GM23338 (cell line): ENCODE results near the gene RND3. TPM values are rescaled to one million over a fixed set of nuclear protein-coding genes. Genes with fewer than 3 reads are reported as not detected.

Experiments
- ATAC-seq: fragments of 200-7000 bp; cut with Tn5 transposase; 3 replicates; pipeline ENCODE4 v1.9.1; 2020
- DNase-seq: peaks from one replicate; pipeline ENCODE4 v3.0.0-alpha.2; 2015; ENCODE audit warnings: low spot score
- H2AFZ ChIP-seq: fragments of 200-600 bp; sonication (generic); 2 replicates; pipeline ENCODE4 v1.8.0; 2016; ENCODE audit warnings: antibody characterized with exemption, mild to moderate bottlenecking, moderate library complexity
- H3F3A ChIP-seq: fragments of 200-600 bp; sonication (generic); replicated peaks from 2 replicates; pipeline ENCODE4 v1.8.0; 2017; ENCODE audit warnings: antibody characterized with exemption, mixed run types, low read depth
- H3K27ac ChIP-seq: fragments of 200-600 bp; sonication (generic); 2 replicates; pipeline ENCODE4 v1.6.1; 2016; ENCODE audit warnings: low read depth
- H3K27me3 ChIP-seq: fragments of 200-600 bp; sonication (generic); 2 replicates; pipeline ENCODE4 v1.8.0; 2016; ENCODE audit warnings: mild to moderate bottlenecking, mixed run types, moderate library complexity; ENCODE audit not compliant: insufficient read depth
- H3K36me3 ChIP-seq: fragments of 200-600 bp; sonication (generic); 2 replicates; pipeline ENCODE4 v1.8.0; 2016; ENCODE audit warnings: mild to moderate bottlenecking; ENCODE audit not compliant: insufficient read depth
- H3K4me1 ChIP-seq: fragments of 200-600 bp; sonication (generic); 2 replicates; pipeline ENCODE4 v1.8.0; 2016; ENCODE audit warnings: mild to moderate bottlenecking, moderate library complexity; ENCODE audit not compliant: insufficient read depth
- H3K4me2 ChIP-seq: fragments of 200-600 bp; sonication (generic); 2 replicates; pipeline ENCODE4 v1.7.1; 2017; ENCODE audit warnings: mixed run types
- H3K4me3 ChIP-seq: fragments of 200-600 bp; sonication (generic); 2 replicates; pipeline ENCODE4 v1.6.1; 2016; ENCODE audit warnings: mixed run types
- H3K79me2 ChIP-seq: fragments of 200-600 bp; sonication (generic); replicated peaks from 2 replicates; pipeline ENCODE4 v1.8.0; 2017; ENCODE audit warnings: mild to moderate bottlenecking; ENCODE audit not compliant: insufficient read depth
- H3K9me2 ChIP-seq: fragments of 200-600 bp; sonication (generic); 2 replicates; pipeline ENCODE4 v1.8.0; 2017; ENCODE audit not compliant: insufficient read depth
- H4K20me1 ChIP-seq: fragments of 200-600 bp; sonication (generic); replicated peaks from 2 replicates; pipeline ENCODE4 v1.8.0; 2017; ENCODE audit warnings: mild to moderate bottlenecking; ENCODE audit not compliant: insufficient read depth
- H3K27ac Mint-ChIP-seq: 2 replicates; pipeline ENCODE4 v1.8.0; 2020; ENCODE audit warnings: inconsistent platforms, mild to moderate bottlenecking, moderate library complexity, mixed read lengths
- H3K27me3 Mint-ChIP-seq: 3 replicates; pipeline ENCODE4 v1.8.0; 2022; ENCODE audit warnings: low read depth, mild to moderate bottlenecking, moderate library complexity, mixed read lengths, inconsistent platforms; ENCODE audit not compliant: insufficient read depth, poor library complexity
- H3K36me3 Mint-ChIP-seq: 3 replicates; pipeline ENCODE4 v1.8.0; 2021; ENCODE audit warnings: low read depth, mild to moderate bottlenecking, inconsistent platforms, moderate library complexity, mixed read lengths
- H3K4me1 Mint-ChIP-seq: 3 replicates; pipeline ENCODE4 v1.8.0; 2020; ENCODE audit warnings: mild to moderate bottlenecking, inconsistent platforms, mixed read lengths
- H3K4me3 Mint-ChIP-seq: 3 replicates; pipeline ENCODE4 v1.8.0; 2021; ENCODE audit warnings: moderate library complexity, mild to moderate bottlenecking, inconsistent platforms, mixed read lengths
- H3K9me3 Mint-ChIP-seq: 3 replicates; pipeline ENCODE4 v1.8.0; 2020; ENCODE audit warnings: moderate library complexity, mild to moderate bottlenecking, inconsistent platforms, mixed read lengths
- CREB1 ChIP-seq: fragments of 250-450 bp; sonication (Bioruptor Pico); IDR thresholded peaks from 2 replicates; pipeline ENCODE4 v1.5.0; 2020; ENCODE audit warnings: low read depth, mild to moderate bottlenecking, moderate library complexity
- CTCF ChIP-seq, 2 experiments: fragments of 200-600 bp in 1 of 2; sonication (generic) in 1 of 2; conservative IDR thresholded peaks; 2 replicates each; pipeline versions ENCODE4 v1.5.1 to v1.6.1; 2016 to 2017; ENCODE audit warnings: antibody characterized with exemption in 2 of 2, low read depth in 2 of 2, mild to moderate bottlenecking in 2 of 2, moderate library complexity in 1 of 2
- ETS1 ChIP-seq: IDR thresholded peaks from 2 replicates; pipeline ENCODE4 v1.6.1; 2016; ENCODE audit warnings: antibody characterized with exemption
- EZH2 ChIP-seq: fragments of 200-600 bp; sonication (generic); IDR thresholded peaks from one replicate; pipeline ENCODE4 v1.8.0; 2017; ENCODE audit warnings: antibody characterized with exemption, mild to moderate bottlenecking, low read depth; ENCODE audit not compliant: unreplicated experiment
- EZH2phosphoT487 ChIP-seq: fragments of 200-600 bp; sonication (generic); IDR thresholded peaks from one replicate; pipeline ENCODE4 v1.8.1; 2018; ENCODE audit warnings: antibody characterized with exemption; ENCODE audit not compliant: unreplicated experiment
- JUNB ChIP-seq: IDR thresholded peaks from one replicate; pipeline ENCODE4 v1.6.1; 2016; ENCODE audit warnings: antibody characterized with exemption; ENCODE audit not compliant: unreplicated experiment
- ZNF114 ChIP-seq: fragments of 250-450 bp; sonication (Bioruptor Pico); IDR thresholded peaks from 2 replicates; pipeline ENCODE4 v1.5.0; 2020; ENCODE audit warnings: mild to moderate bottlenecking, moderate library complexity
- ZNF462 ChIP-seq: fragments of 250-450 bp; sonication (Bioruptor Pico); IDR thresholded peaks from 2 replicates; pipeline ENCODE4 v1.5.0; 2020; ENCODE audit warnings: mild to moderate bottlenecking, moderate library complexity
- polyA plus RNA-seq: library from polyadenylated mRNA; unstranded; fragments of >200 nt; fragmentation: Nextera tagmentation; extraction: Ambion mirVana; gene quantifications from 2 replicates; pipeline ENCODE4 v1.2.1, GENCODE V29; 2016
- total RNA-seq: library from RNA; depleted of rRNA; stranded (reverse); fragments of >200 nt; shearing (Covaris generic); gene quantifications from 2 replicates; pipeline ENCODE4 v1.2.3, GENCODE V29; 2014

Gene RND3
- total and polyA plus RNA-seq, 2 experiments from 2014 or later: 48.2 to 55.3 TPM

DNA sequence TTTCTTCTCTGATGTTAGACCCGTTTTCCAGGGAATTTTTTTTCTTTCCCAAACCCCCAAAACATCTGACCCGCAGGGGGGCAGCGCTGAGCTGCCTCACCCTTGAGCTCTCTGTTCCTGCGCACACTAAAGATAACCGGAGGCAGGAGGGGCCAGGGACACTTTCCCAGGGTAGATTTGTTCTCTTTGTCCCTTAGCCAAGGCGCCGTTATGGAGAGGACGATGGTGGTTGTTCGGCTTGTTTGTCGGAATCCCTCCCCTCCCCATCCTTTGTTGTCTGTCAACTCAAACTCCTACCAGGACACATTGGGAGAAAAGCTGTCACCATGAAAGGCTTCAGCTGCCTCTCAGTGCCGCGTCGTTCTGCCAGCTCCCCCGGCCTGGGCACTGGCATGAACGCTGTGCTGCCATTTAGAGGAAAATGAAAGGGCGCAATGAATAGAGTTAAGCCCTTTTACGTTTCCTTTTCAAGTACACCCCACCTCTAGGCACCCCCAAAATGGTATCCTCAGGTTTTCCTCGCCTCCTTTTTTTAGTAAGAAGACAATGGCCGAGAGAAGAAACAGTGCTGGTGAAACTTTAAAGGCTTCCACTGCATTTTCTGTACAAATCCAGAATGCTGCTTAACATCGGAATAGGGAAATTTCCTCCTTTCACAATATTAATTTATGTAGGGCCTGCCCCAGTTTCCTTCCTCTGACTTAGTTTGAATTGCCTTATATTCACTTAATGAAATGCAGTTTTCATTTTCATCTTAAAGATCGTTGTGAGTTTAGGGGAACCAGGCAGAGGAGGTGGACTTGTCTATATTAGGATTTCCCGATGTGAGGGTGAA lies 62.1 kb downstream of the RND3 start:
- H2AFZ ChIP-seq: peak overlapping the region; percentile 57
- Mint-ChIP-seq H3K4me1 (peaks cover 37% of the 10 kb centered on the region), H3K27ac (0 out of 2 replicates have a peak overlapping the region, but pooled peaks have one; percentile 37), H3K27me3 (peaks cover 5% of the 10 kb centered on the region), H3K36me3 (no peaks in the 10 kb centered on the region), H3K4me3 (no peak overlapping the region), H3K9me3 (no peaks in the 10 kb centered on the region)
- 0 out of 2 replicates have a peak overlapping the region, but pooled peaks have one; percentile 9 for H3K4me2 ChIP-seq
- no peak overlapping the region for H3K27ac ChIP-seq
- no peaks in the 10 kb centered on the region for H3K79me2 ChIP-seq
- no peaks in the 10 kb centered on the region for H3F3A ChIP-seq
- no peaks in the 10 kb centered on the region for H3K27me3 ChIP-seq
- peaks cover 9% of the 10 kb centered on the region; the same call in 1 of the 2 replicates for H3K9me2 ChIP-seq
- DNase-seq: peak; percentile 69
- TF ChIP-seq EZH2 (no peak), ZNF114 (CRISPR knock-in tag) (no peak), EZH2phosphoT487 (no peak), ETS1 (no peak), CREB1 (CRISPR knock-in tag) (no peak), ZNF462 (CRISPR knock-in tag) (no peak), CTCF (conservative IDR thresholded peaks at IDR 0.05; ENCODE audit: low read depth in 2 of 2) (peak; percentile 50 to 63), JUNB (no peak)
- H4K20me1 ChIP-seq: no peaks in the 10 kb centered on the region
- ATAC-seq: peak; percentile 92
- no peaks in the 10 kb centered on the region for H3K36me3 ChIP-seq
- H3K4me3 ChIP-seq: no peak overlapping the region
- H3K4me1 ChIP-seq: peaks cover 25% of the 10 kb centered on the region
